ENCODE measurements around the gene ATP2C2. TPM values are rescaled to one million over a fixed set of nuclear protein-coding genes. Genes with fewer than 3 reads are reported as not detected.

The ATP2C2 gene
- total RNA-seq, 1 donor from 2014 or later, result not detected

DNA sequence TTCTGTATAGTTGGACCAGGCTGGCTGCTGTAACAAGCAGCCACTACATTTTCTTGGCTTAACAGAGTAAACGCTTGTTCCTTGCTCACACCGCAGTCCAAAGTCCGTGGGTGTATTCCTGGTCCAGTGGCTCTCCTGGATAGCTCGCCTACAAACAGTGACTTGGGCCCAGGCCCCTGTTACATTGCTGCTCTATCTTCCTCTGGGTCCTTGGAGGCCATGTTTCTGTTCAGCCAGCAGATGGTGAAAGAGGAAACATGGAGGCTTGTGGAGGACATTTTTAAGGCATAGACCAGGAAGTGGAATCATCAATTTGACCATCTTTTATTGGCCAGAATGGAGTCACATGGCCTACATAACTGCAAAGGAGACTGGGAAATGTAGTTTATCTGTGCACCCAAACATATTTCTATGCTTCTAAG lies 55.1 kb downstream of the ATP2C2 start:
- Histone ChIP-seq H3K4me2 (no peak overlapping the region), H3K4me1 (no peaks in the 10 kb centered on the region), H3K27me3 (no peaks in the 10 kb centered on the region), H3K36me3 (no peaks in the 10 kb centered on the region), H3K4me3 (no peak overlapping the region), H3K9me3 (ENCODE audit: low read depth) (no peaks in the 10 kb centered on the region), H3F3A (ENCODE audit: low read depth) (no peaks in the 10 kb centered on the region), H2AFZ (replicated peaks) (peak overlapping the region; percentile 92), H3K9ac (no peak overlapping the region), H4K20me1 (ENCODE audit: low read depth) (no peaks in the 10 kb centered on the region), H3K27ac (no peak overlapping the region), H3K79me2 (ENCODE audit: low read depth) (no peaks in the 10 kb centered on the region)
- Mint-ChIP-seq H3K27ac (peak overlapping the region; percentile 54), H3K36me3 (no peaks in the 10 kb centered on the region), H3K4me1 (no peaks in the 10 kb centered on the region), H3K27me3 (ENCODE audit: insufficient read depth, low read depth) (peaks cover 8% of the 10 kb centered on the region), H3K9me3 (peaks cover 10% of the 10 kb centered on the region), H3K4me3 (no peak overlapping the region)
- TF ChIP-seq, protein P1, sequence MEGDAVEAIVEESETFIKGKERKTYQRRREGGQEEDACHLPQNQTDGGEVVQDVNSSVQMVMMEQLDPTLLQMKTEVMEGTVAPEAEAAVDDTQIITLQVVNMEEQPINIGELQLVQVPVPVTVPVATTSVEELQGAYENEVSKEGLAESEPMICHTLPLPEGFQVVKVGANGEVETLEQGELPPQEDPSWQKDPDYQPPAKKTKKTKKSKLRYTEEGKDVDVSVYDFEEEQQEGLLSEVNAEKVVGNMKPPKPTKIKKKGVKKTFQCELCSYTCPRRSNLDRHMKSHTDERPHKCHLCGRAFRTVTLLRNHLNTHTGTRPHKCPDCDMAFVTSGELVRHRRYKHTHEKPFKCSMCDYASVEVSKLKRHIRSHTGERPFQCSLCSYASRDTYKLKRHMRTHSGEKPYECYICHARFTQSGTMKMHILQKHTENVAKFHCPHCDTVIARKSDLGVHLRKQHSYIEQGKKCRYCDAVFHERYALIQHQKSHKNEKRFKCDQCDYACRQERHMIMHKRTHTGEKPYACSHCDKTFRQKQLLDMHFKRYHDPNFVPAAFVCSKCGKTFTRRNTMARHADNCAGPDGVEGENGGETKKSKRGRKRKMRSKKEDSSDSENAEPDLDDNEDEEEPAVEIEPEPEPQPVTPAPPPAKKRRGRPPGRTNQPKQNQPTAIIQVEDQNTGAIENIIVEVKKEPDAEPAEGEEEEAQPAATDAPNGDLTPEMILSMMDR (IDR thresholded peaks at IDR 0.05), result no peak
- no peak for TF ChIP-seq EZH2 (IDR thresholded peaks at IDR 0.05)
- no peak for TF ChIP-seq EZH2phosphoT487 (IDR thresholded peaks at IDR 0.05)
- DNase-seq (ENCODE audit: low spot score), result no peak

DNA sequence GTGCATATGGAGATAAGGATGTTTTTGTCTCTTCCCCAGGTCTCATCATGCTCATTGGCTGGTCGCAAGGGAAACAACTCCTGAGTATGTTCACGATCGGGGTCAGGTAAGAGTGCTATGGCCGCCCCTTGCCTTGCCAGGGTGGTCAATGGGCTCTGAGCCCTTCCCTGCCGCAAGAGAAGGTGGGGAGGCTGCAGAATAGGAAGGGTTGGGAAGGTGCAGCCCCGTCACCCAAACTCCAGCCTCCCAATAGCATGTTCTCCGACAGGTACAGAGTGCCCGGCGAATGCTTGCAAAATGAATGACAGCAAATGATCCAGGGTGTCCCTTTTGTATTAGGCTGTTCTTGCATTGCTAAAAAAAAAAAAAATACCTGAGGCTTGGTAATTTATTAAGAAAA lies 57.4 kb downstream of the ATP2C2 start:
- no peaks in the 10 kb centered on the region for H3K4me1 ChIP-seq
- H3K27me3 Mint-ChIP-seq (ENCODE audit: insufficient read depth, low read depth), result peaks cover 14% of the 10 kb centered on the region
- no peaks in the 10 kb centered on the region for H3K79me2 ChIP-seq (ENCODE audit: low read depth)
- no peak overlapping the region for H3K9ac ChIP-seq
- H3K4me1 Mint-ChIP-seq, result no peaks in the 10 kb centered on the region
- H3K9me3 ChIP-seq (ENCODE audit: low read depth), result no peaks in the 10 kb centered on the region
- no peaks in the 10 kb centered on the region for H3K36me3 ChIP-seq
- no peaks in the 10 kb centered on the region for H3F3A ChIP-seq (ENCODE audit: low read depth)
- no peak overlapping the region for H3K4me3 Mint-ChIP-seq
- no peaks in the 10 kb centered on the region for H3K36me3 Mint-ChIP-seq
- H4K20me1 ChIP-seq (ENCODE audit: low read depth), result no peaks in the 10 kb centered on the region
- no peak overlapping the region for H3K27ac Mint-ChIP-seq
- TF ChIP-seq EZH2phosphoT487 (IDR thresholded peaks at IDR 0.05), result no peak
- TF ChIP-seq, protein P1 (IDR thresholded peaks at IDR 0.05), result no peak
- no peak for TF ChIP-seq EZH2 (IDR thresholded peaks at IDR 0.05)
- peaks cover 9% of the 10 kb centered on the region for H3K9me3 Mint-ChIP-seq
- no peak overlapping the region for H3K4me3 ChIP-seq
- DNase-seq (ENCODE audit: low spot score), result no peak
- no peaks in the 10 kb centered on the region for H3K27me3 ChIP-seq
- H3K27ac ChIP-seq, result no peak overlapping the region
- no peak overlapping the region for H2AFZ ChIP-seq (replicated peaks)
- H3K4me2 ChIP-seq, result no peak overlapping the region

DNA sequence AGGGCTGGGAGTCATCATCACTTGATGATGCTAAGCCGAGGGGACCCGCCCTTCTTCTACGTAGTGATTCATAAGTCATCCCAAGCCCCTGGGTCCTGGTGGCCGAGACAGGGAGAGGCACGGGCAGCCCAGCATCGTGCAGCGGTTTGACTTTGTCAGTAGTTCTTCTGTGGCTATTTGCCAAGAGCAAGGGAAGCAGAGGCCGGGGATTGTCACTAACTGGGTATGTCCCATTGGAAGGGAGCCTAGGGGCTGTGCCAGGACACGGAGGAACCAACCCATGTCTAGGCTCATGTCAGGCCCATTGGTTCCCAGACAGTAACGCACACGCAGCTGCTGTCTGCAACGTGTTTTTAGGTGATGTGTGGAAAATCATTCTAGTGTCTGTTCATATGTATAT lies 58.5 kb downstream of the ATP2C2 start:
- no peaks in the 10 kb centered on the region for H3K36me3 Mint-ChIP-seq
- no peaks in the 10 kb centered on the region for H3K9me3 ChIP-seq (ENCODE audit: low read depth)
- no peak overlapping the region for H3K4me3 ChIP-seq
- no peak overlapping the region for H3K27ac Mint-ChIP-seq
- H3K27ac ChIP-seq, result no peak overlapping the region
- no peak for DNase-seq (ENCODE audit: low spot score)
- TF ChIP-seq, protein P1 (IDR thresholded peaks at IDR 0.05), result no peak
- TF ChIP-seq EZH2 (IDR thresholded peaks at IDR 0.05), result no peak
- no peak for TF ChIP-seq EZH2phosphoT487 (IDR thresholded peaks at IDR 0.05)
- H3K27me3 ChIP-seq, result no peaks in the 10 kb centered on the region
- peaks cover 9% of the 10 kb centered on the region for H3K9me3 Mint-ChIP-seq
- no peaks in the 10 kb centered on the region for H3K79me2 ChIP-seq (ENCODE audit: low read depth)
- H3F3A ChIP-seq (ENCODE audit: low read depth), result no peaks in the 10 kb centered on the region
- H3K4me2 ChIP-seq, result no peak overlapping the region
- no peaks in the 10 kb centered on the region for H4K20me1 ChIP-seq (ENCODE audit: low read depth)
- no peak overlapping the region for H2AFZ ChIP-seq (replicated peaks)
- H3K4me1 Mint-ChIP-seq, result no peaks in the 10 kb centered on the region
- no peaks in the 10 kb centered on the region for H3K36me3 ChIP-seq
- H3K4me1 ChIP-seq, result no peaks in the 10 kb centered on the region
- H3K9ac ChIP-seq, result no peak overlapping the region
- H3K27me3 Mint-ChIP-seq (ENCODE audit: insufficient read depth, low read depth), result peaks cover 16% of the 10 kb centered on the region
- no peak overlapping the region for H3K4me3 Mint-ChIP-seq

All from neural progenitor cell (in vitro differentiated cells).